Measurements from ENCODE around the gene C10orf90.

GRCh38 chr10:126687121-126687606 lies 16.7 kb upstream of the C10orf90 start:
- TF ChIP-seq POLR2AphosphoS5 (IDR thresholded peaks at IDR 0.05) = no peak
- no peak for TF ChIP-seq CTCF (IDR thresholded peaks at IDR 0.05)
- TF ChIP-seq POLR2A (IDR thresholded peaks at IDR 0.05; ENCODE audit: low read depth) = no peak
